ENCODE results near the gene TCF4.
A peak's percentile ranks its signal among the peaks of the same experiment; 100 is the strongest.

The TCF4 gene

DNA sequence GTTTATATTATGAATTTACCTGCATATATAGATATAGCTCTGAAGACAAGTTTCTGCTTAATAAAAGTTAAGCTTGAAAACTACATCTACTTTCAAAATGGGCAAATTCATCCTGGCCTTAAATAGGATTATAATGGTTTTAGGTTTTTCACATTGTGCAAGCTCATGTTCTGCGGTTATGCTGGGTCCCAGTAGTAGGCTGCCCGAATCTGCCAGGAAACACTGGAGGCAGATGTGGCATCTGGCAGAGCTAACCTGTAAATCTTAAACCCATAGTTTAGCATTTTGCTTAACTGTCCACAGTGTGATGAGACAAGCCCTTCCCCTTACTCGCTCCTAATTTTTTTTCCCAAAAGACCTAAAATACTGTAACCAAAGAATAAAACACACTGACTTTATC is 234.2 kb downstream of the TCF4 start:
- TF ChIP-seq, protein P1, sequence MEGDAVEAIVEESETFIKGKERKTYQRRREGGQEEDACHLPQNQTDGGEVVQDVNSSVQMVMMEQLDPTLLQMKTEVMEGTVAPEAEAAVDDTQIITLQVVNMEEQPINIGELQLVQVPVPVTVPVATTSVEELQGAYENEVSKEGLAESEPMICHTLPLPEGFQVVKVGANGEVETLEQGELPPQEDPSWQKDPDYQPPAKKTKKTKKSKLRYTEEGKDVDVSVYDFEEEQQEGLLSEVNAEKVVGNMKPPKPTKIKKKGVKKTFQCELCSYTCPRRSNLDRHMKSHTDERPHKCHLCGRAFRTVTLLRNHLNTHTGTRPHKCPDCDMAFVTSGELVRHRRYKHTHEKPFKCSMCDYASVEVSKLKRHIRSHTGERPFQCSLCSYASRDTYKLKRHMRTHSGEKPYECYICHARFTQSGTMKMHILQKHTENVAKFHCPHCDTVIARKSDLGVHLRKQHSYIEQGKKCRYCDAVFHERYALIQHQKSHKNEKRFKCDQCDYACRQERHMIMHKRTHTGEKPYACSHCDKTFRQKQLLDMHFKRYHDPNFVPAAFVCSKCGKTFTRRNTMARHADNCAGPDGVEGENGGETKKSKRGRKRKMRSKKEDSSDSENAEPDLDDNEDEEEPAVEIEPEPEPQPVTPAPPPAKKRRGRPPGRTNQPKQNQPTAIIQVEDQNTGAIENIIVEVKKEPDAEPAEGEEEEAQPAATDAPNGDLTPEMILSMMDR (conservative IDR thresholded peaks at IDR 0.05; ENCODE audit: low read length) = no peak
- TF ChIP-seq EZH2phosphoT487 (IDR thresholded peaks at IDR 0.05; ENCODE audit: borderline replicate concordance) = no peak
- Histone ChIP-seq H3K9me3 (ENCODE audit: insufficient read depth, low read depth, low read length) (no peaks in the 10 kb centered on the region), H2AFZ (ENCODE audit: low read length) (no peak overlapping the region), H3K36me3 (ENCODE audit: insufficient read depth, low read length) (no peaks in the 10 kb centered on the region), H4K20me1 (ENCODE audit: insufficient read depth, low read length, poor library complexity, severe bottlenecking) (no peaks in the 10 kb centered on the region), H3K4me3 (ENCODE audit: low read length, poor library complexity, severe bottlenecking) (peak overlapping the region; percentile 23), H3F3A (ENCODE audit: low read depth) (no peaks in the 10 kb centered on the region), H3K9me2 (replicated peaks; ENCODE audit: low read depth, low read length) (no peaks in the 10 kb centered on the region), H3K9ac (ENCODE audit: low read depth, low read length, poor library complexity, severe bottlenecking) (peak overlapping the region; percentile 27), H3K4me1 (ENCODE audit: insufficient read depth, low read length, poor library complexity, severe bottlenecking) (peaks cover 52% of the 10 kb centered on the region), H3K79me2 (ENCODE audit: insufficient read depth, low read length) (no peaks in the 10 kb centered on the region), H3K27me3 (ENCODE audit: insufficient read depth, low read length, poor library complexity, severe bottlenecking) (no peaks in the 10 kb centered on the region), H3K4me2 (ENCODE audit: low read depth, low read length, poor library complexity, severe bottlenecking) (peak overlapping the region; percentile 46)

DNA sequence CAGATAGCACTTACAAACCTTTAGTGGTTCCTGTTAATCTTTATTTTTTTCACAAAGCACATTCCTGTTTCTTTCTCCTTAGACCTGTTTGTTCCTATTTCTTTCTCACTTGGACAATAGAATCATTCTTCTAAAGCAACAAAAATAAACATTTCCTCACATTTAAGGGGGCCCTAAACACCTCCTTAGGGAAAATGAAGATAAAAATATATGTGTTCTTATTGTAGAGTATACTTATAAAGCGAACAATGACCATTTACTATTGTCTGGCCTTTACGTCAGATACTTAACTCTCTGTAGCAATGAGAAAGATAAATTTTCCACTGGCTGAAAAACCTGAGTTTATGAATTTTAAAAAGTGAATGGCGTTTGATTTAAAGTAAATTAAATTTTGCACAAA is 234.6 kb downstream of the TCF4 start:
- Histone ChIP-seq H3F3A (ENCODE audit: low read depth) (no peaks in the 10 kb centered on the region), H2AFZ (ENCODE audit: low read length) (no peak overlapping the region), H3K9me3 (ENCODE audit: insufficient read depth, low read depth, low read length) (no peaks in the 10 kb centered on the region), H3K4me1 (ENCODE audit: insufficient read depth, low read length, poor library complexity, severe bottlenecking) (peaks cover 52% of the 10 kb centered on the region), H3K9me2 (replicated peaks; ENCODE audit: low read depth, low read length) (no peaks in the 10 kb centered on the region), H4K20me1 (ENCODE audit: insufficient read depth, low read length, poor library complexity, severe bottlenecking) (no peaks in the 10 kb centered on the region), H3K9ac (ENCODE audit: low read depth, low read length, poor library complexity, severe bottlenecking) (peak overlapping the region; percentile 22), H3K4me2 (ENCODE audit: low read depth, low read length, poor library complexity, severe bottlenecking) (peak overlapping the region; percentile 28), H3K27me3 (ENCODE audit: insufficient read depth, low read length, poor library complexity, severe bottlenecking) (no peaks in the 10 kb centered on the region), H3K4me3 (ENCODE audit: low read length, poor library complexity, severe bottlenecking) (no peak overlapping the region), H3K36me3 (ENCODE audit: insufficient read depth, low read length) (no peaks in the 10 kb centered on the region), H3K79me2 (ENCODE audit: insufficient read depth, low read length) (no peaks in the 10 kb centered on the region)
- TF ChIP-seq, protein P1 (conservative IDR thresholded peaks at IDR 0.05; ENCODE audit: low read length) = no peak
- no peak for TF ChIP-seq EZH2phosphoT487 (IDR thresholded peaks at IDR 0.05; ENCODE audit: borderline replicate concordance)

DNA sequence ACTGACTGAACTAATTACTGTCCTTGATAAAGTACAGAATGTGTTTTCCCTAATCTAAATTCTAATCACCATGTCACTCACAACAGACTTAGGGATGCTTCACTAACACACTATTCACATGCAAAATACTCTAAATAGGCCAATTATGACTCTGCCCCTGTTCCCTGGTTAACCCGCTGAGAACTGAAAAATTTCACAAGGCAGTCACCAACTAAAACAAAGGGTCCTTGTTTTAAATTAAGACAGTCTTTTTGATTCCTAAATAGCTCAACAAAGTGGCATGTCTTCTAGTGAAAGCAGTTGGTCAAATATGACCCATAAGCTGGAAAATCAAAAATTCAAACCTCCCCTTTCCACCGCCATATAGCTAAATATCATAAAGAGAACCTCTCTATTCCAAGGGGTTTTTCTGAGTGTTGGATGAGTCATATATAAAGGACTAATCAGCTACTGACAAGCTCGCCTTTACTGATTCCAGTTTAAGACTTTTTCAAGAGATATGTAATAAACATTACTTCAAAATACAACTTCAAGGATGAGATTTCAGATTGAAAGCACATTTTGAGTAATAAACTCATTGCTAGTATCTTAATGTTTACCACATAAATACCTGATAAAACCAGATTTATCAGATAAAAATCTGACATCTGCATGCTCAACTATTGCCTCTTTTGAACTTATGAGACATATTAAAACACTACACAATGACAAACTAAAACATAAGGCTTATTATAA is 235.8 kb downstream of the TCF4 start:
- Histone ChIP-seq H3K36me3 (ENCODE audit: insufficient read depth, low read length) (no peaks in the 10 kb centered on the region), H4K20me1 (ENCODE audit: insufficient read depth, low read length, poor library complexity, severe bottlenecking) (no peaks in the 10 kb centered on the region), H3F3A (ENCODE audit: low read depth) (no peaks in the 10 kb centered on the region), H3K79me2 (ENCODE audit: insufficient read depth, low read length) (no peaks in the 10 kb centered on the region), H2AFZ (ENCODE audit: low read length) (no peak overlapping the region), H3K9ac (ENCODE audit: low read depth, low read length, poor library complexity, severe bottlenecking) (no peak overlapping the region), H3K9me2 (replicated peaks; ENCODE audit: low read depth, low read length) (no peaks in the 10 kb centered on the region), H3K4me1 (ENCODE audit: insufficient read depth, low read length, poor library complexity, severe bottlenecking) (peaks cover 52% of the 10 kb centered on the region), H3K27me3 (ENCODE audit: insufficient read depth, low read length, poor library complexity, severe bottlenecking) (no peaks in the 10 kb centered on the region), H3K9me3 (ENCODE audit: insufficient read depth, low read depth, low read length) (no peaks in the 10 kb centered on the region), H3K4me3 (ENCODE audit: low read length, poor library complexity, severe bottlenecking) (no peak overlapping the region), H3K4me2 (ENCODE audit: low read depth, low read length, poor library complexity, severe bottlenecking) (no peak overlapping the region)
- TF ChIP-seq, protein P1 (conservative IDR thresholded peaks at IDR 0.05; ENCODE audit: low read length) = no peak
- TF ChIP-seq EZH2phosphoT487 (IDR thresholded peaks at IDR 0.05; ENCODE audit: borderline replicate concordance) = no peak

Data from Loucy (cell line).